ACHN (cell line): Measurements from ENCODE around the gene PDE1C.
A peak's percentile ranks its signal among the peaks of the same experiment; 100 is the strongest.
"Not testable (repeated sequence)": the region's sequence is repeated elsewhere in the genome, so short reads cannot be mapped to it uniquely, and the experiment has no call there.

Source experiments
- DNase-seq: peaks from one replicate; pipeline ENCODE4 v3.0.0-alpha.2; 2015
- in situ Hi-C: cut with HindIII; loops from 2 replicates; pipeline ENCODE4 v1.10.0; 2017; ENCODE audit warnings: low sequenced_read_pairs, low pct_ligation_motif_present, low pct_unique_long_range_greater_than_20kb

PDE1C gene

DNA sequence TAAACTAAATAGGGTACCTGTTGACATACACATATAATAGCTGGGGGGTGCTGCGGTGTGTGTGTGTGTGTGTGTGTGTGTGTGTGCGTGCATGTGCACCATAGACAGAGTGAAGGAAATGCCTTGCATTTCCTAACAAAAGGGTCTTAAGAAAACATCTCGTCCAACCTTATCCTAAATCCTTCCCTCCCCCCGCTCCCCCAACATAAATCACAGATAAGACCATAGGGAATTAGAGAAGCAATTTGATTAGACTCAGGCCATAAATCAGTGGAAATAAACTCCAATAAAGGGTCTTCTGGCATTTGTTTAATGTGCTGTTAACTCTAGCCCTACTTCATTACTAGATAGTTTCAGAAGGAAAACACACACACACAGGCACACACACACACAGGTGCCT lies 234.7 kb downstream of the PDE1C start:
- in situ Hi-C loops: no loop called here
- DNase-seq: no peak

- DNase-seq, in situ Hi-C loops: not testable (repeated sequence)
These were observed 236.6 kb downstream of the PDE1C start for GRCh38 chr7:31833625-31834024.

- in situ Hi-C loops: no loop called here
- DNase-seq: no peak
These were observed 241.7 kb downstream of the PDE1C start for GRCh38 chr7:31828520-31828919.

GRCh38 chr7:31825576-31825975 lies 244.6 kb downstream of the PDE1C start:
- in situ Hi-C loops: no loop called here
- no peak for DNase-seq

- DNase-seq: no peak
- in situ Hi-C loops: no loop called here
These were observed 251.2 kb downstream of the PDE1C start for GRCh38 chr7:31819031-31819430.

DNA sequence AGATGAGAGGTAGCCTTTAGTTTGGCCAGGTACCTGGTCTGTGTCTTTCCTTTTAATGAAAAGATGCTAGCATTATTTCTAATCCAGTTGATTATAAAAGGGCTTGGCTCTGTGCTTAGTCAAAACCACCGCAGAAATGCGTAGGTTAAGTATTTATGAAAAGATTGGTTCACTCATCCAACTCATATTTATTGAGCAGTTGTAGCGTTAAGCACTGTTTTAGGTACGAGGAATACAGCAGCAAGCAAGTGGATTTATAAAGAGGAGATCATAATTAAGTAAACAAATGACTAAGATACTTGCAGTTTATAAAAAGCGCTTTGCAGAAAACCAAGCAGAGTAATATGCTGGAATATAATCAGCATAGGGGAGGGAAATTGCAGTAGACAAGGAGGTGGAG lies 253.4 kb downstream of the PDE1C start:
- no peak for DNase-seq
- in situ Hi-C loops: no loop called here

DNA sequence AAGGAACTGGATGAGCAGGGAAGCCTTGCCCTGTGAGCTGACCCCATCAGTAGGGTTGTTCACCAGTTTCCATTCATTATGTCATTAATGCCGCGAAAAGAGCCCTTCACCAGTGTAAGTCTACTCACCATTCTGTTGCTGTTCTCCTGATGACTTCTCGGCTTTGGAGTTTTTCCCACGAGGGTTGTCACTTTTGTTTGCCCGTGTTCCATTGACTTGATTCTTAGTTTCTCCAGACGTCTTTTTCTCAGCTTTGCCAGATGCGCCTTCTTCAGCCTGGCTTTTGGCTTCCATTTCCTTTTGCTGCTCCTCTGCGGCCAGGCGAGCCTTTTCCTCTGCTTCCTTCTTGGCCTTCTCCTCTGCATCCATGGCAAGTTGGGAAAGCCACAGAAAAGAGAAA lies 254.4 kb downstream of the PDE1C start:
- in situ Hi-C loops: no loop called here
- DNase-seq: no peak

DNA sequence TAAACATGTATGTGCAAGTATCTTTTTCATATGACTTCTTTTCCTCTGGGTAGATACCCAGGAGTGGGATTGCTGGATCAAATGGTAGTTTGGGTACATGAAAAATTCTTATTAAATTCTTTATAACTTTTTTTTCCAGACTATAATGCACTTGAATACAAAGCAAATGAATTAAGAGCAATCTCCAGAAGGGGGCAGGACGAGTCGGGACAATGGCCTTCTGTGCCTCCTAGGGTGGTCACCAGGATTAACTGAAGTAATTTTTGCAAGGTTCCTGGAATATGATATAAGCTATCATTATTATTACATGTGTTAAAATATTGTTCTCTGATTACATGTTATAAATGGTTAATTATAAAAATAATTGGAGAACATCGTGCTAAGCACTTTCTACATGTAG lies 256.0 kb downstream of the PDE1C start:
- in situ Hi-C loops: no loop called here
- peak; percentile 46 for DNase-seq

GRCh38 chr7:31811650-31812461 lies 258.4 kb downstream of the PDE1C start:
- DNase-seq: no peak
- in situ Hi-C loops: no loop called here

- in situ Hi-C loops: no loop called here
- DNase-seq: no peak
These were observed 264.9 kb downstream of the PDE1C start for GRCh38 chr7:31805209-31805818.

DNA sequence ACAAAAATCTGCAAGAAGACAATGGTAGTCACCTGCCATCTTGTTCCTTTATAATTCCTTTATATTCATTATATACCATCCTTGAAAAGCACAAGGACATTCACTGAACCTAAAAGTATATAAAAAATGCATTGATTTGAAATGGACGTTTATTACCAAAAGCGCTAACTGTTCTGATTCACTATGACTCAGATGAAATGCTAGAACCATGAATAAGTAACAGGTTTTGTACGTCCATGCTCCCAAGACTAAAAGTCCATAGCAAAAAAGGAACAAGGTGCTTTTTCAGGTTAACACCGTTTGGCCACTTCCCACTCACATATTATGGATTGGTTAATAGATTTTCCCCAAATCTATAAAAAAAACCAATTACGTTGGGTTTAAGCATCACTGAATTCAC lies 273.8 kb downstream of the PDE1C start:
- in situ Hi-C loops: no loop called here
- DNase-seq: peak; percentile 9

DNA sequence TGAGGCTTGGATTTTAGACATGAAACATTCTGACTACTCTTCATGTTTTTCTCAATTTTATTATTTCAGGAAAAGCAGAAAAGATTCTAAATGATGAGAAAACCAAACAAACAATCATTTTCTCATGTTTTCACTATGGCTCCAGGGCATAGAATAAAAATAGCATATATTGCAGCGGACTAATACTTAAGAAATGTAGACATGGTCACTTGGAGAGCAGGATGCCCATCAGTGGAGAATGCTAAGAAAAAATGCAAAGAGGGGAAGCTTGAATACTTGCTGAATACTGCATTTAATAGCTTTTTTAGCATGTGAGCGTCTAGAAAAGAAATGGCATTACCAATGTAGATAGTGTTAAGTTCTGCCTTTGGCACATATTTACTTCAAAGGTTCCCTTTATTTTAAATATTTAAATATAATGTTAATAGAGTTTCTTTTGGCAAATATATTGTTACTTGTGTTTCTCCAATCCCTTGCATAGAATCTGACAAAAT lies 275.3 kb downstream of the PDE1C start:
- in situ Hi-C loops: no loop called here

DNA sequence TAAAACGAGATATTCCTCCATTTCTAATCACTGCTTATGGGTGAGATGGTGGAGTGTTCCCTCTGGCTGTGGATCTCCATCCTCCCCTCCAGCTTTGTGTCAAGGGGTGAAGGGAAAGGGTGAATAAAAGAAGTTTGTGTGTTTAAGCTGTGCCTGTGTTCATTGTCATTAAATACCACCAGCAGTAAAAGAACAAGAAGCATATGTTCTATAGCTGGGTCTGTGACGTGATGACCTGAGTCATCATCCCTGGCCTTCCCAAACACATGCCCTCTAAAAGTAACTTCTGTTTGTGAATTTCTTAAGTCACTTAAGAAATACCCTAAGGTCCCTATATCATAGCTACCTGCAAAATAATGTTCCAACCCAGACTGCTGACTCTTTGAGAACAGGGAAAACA lies 278.3 kb downstream of the PDE1C start:
- in situ Hi-C loops: no loop called here
- DNase-seq: no peak

More for the DNA sequence above, 275.3 kb downstream of the PDE1C start:
- DNase-seq: no peak

DNA sequence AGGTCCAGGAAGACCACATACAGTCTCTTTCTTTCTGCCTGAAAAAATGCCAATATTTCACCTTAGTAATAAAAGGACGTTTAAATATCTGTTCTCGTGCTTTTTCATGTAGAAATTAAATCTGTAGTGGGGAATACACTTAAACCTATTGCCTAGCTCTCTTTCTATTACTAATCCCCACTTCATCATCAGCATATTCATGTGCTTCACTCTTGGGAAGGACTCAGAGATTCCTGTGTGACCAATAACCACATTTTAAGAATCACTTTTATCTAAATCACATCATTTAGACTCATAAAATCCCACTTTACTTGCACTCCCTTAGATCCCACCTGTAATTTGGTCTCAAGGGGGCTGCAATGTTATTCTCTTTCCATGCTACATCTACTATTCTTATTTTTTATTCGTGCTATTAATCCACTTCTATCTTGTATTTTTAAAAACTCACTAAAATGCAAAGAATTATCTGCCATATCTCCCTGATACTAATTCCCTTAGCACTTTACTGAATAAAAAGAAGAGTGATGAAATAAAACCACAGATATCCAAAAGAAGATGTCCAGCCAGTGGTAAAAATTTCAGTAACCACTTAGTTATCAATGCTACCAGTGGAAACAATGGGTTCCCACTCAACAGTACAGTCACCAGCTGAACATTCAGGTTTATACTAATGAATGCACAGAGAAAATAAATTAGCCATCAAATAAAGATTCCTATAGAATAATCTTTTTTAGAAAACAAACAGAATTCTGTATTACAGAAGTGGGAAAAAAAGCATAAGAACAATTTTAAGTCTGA lies 281.1 kb downstream of the PDE1C start:
- in situ Hi-C loops: no loop called here
- no peak for DNase-seq

DNA sequence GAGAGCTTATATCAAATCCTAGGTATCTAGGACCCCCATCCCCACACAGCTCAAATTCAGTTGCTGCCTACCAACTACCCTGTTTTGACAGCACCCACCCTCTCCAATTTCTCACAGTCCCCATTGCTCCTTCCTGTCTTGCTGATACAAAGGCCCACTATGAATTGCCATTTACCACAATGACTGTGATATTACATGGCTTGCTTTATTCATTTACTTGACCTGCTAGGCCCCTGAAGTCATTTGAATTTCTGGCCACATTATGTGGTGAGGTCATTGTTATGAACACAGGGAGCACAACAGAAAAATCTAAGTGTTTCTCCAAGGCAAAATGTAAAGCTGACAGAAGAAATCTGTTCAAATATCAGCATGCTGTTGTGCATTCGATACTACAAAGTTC lies 281.8 kb downstream of the PDE1C start:
- in situ Hi-C loops: no loop called here

GRCh38 chr7:31786326-31786725 lies 283.9 kb downstream of the PDE1C start:
- in situ Hi-C loops: no loop called here

More for the DNA sequence above, 281.8 kb downstream of the PDE1C start:
- no peak for DNase-seq

DNA sequence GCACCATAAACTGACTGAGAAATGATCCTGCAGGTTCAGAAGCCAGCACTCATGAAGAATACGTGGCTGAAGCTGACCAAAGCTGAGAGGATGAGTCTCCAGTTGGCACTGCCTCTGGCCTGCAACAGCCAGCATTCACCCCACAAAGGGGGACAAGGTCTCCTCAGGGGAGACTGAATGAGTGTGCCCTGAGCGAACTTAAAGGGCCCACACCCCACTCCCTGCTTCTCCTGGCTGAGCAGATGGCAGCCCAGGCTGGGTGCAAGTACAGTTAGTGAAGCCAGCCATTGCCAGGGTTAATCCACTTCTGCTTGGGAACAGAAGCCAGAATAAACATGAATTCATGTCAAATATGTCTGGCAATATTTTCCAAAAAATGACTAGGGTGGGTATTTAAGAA lies 285.1 kb downstream of the PDE1C start:
- in situ Hi-C loops: no loop called here
- no peak for DNase-seq

More at GRCh38 chr7:31786326-31786725, 283.9 kb downstream of the PDE1C start:
- no peak for DNase-seq

- in situ Hi-C loops: no loop called here
- no peak for DNase-seq
These were observed 287.0 kb downstream of the PDE1C start for GRCh38 chr7:31783221-31783620.

- in situ Hi-C loops: no loop called here
These were observed 287.7 kb downstream of the PDE1C start for GRCh38 chr7:31782411-31782991.

More at GRCh38 chr7:31782411-31782991, 287.7 kb downstream of the PDE1C start:
- DNase-seq: peak; percentile 82
